GM12878 (cell line): ENCODE measurements around the gene POLR1F. TPM values are rescaled to one million over a fixed set of nuclear protein-coding genes. Genes with fewer than 3 reads are reported as not detected.

Experiments used
- ATF7 ChIP-seq: fragments of 450-650 bp; IDR thresholded peaks from 2 replicates; pipeline ENCODE4 v1.6.1; 2016; ENCODE audit warnings: low read depth, mild to moderate bottlenecking
- CBX5 ChIP-seq: sonication (generic); IDR thresholded peaks from 2 replicates; pipeline ENCODE4 v1.6.1; 2016; ENCODE audit warnings: low read depth, moderate library complexity, mild to moderate bottlenecking, inconsistent platforms
- CHD2 ChIP-seq: IDR thresholded peaks from 2 replicates; pipeline ENCODE4 v1.6.1; 2011; ENCODE audit warnings: low read depth, low read length, improper control_type of control experiment, borderline replicate concordance
- CREM ChIP-seq: IDR thresholded peaks from 2 replicates; pipeline ENCODE4 v1.6.1; 2014; ENCODE audit warnings: antibody characterized with exemption, low read depth
- DPF2 ChIP-seq: fragments of 450-650 bp; IDR thresholded peaks from 2 replicates; pipeline ENCODE4 v1.6.1; 2017; ENCODE audit warnings: mild to moderate bottlenecking
- ESRRA ChIP-seq: IDR thresholded peaks from 2 replicates; pipeline ENCODE4 v1.6.1; 2012; ENCODE audit warnings: mild to moderate bottlenecking, low read length, improper control_type of control experiment
- IKZF1 ChIP-seq: fragments of 450-650 bp; conservative IDR thresholded peaks from 2 replicates; pipeline ENCODE4 v1.6.1; 2017; ENCODE audit warnings: antibody characterized with exemption, mild to moderate bottlenecking
- JUNB ChIP-seq: IDR thresholded peaks from 2 replicates; pipeline ENCODE4 v1.6.1; 2016; ENCODE audit warnings: antibody characterized with exemption, mild to moderate bottlenecking
- MEF2A ChIP-seq: IDR thresholded peaks from 2 replicates; pipeline ENCODE4 v1.6.1; 2011; ENCODE audit warnings: low read depth, mild to moderate bottlenecking, low read length, moderate library complexity; ENCODE audit not compliant: insufficient read depth
- NFIC ChIP-seq: IDR thresholded peaks from 2 replicates; pipeline ENCODE4 v1.6.1; 2012; ENCODE audit warnings: low read depth, mild to moderate bottlenecking, inconsistent platforms, low read length, moderate library complexity
- NFYB ChIP-seq: IDR thresholded peaks from 2 replicates; pipeline ENCODE4 v1.6.1; 2011; ENCODE audit warnings: low read depth, mild to moderate bottlenecking, low read length, improper control_type of control experiment, moderate library complexity; ENCODE audit not compliant: insufficient read depth
- NR2C1 ChIP-seq: fragments of 450-650 bp; IDR thresholded peaks from 2 replicates; pipeline ENCODE4 v1.6.1; 2017; ENCODE audit warnings: antibody characterized with exemption, mild to moderate bottlenecking, moderate library complexity
- NR2F1 ChIP-seq: fragments of 450-650 bp; conservative IDR thresholded peaks from 2 replicates; pipeline ENCODE4 v1.6.1; 2017; ENCODE audit warnings: mild to moderate bottlenecking
- PAX5 ChIP-seq: IDR thresholded peaks from 2 replicates; pipeline ENCODE4 v1.6.1; 2011; ENCODE audit warnings: low read depth, low read length, borderline replicate concordance
- POLR2A ChIP-seq: IDR thresholded peaks from 2 replicates; pipeline ENCODE4 v1.6.1; 2011; ENCODE audit warnings: low read depth, mild to moderate bottlenecking, low read length
- RAD21 ChIP-seq: IDR thresholded peaks from 2 replicates; pipeline ENCODE4 v1.6.1; 2011; ENCODE audit warnings: mild to moderate bottlenecking, low read depth, low read length, moderate library complexity; ENCODE audit not compliant: insufficient read depth
- TARDBP ChIP-seq: IDR thresholded peaks from 2 replicates; pipeline ENCODE4 v1.6.1; 2016; ENCODE audit warnings: borderline replicate concordance
- TCF3 ChIP-seq: IDR thresholded peaks from 2 replicates; pipeline ENCODE4 v1.6.1; 2012; ENCODE audit warnings: low read depth, mild to moderate bottlenecking, low read length, borderline replicate concordance; ENCODE audit not compliant: insufficient read depth
- TCF7 ChIP-seq: IDR thresholded peaks from 2 replicates; pipeline ENCODE4 v1.6.1; 2014; ENCODE audit warnings: antibody characterized with exemption, borderline replicate concordance
- YY1 ChIP-seq: IDR thresholded peaks from 2 replicates; pipeline ENCODE4 v1.6.1; 2011; ENCODE audit warnings: low read depth, mild to moderate bottlenecking, low read length
- polyA plus RNA-seq, 11 experiments: library from polyadenylated mRNA; depleted of rRNA in 4 of 11; unstranded in 6 of 11; stranded (reverse) in 5 of 11; fragments of >200 nt; fragmentation: Nextera tagmentation in 4 of 11; fragmentation: Illumina TruSeq in 1 of 11; extraction: Ambion mirVana in 4 of 11; extraction: Trizol in 1 of 11; gene quantifications; 1 replicate in 1 of 11; 2 replicates in 10 of 11; pipeline versions ENCODE4 v1.2.1 to v1.2.3, GENCODE V29; 2011 to 2016; ENCODE audit warnings: inconsistent platforms in 2 of 11, missing spikeins in 2 of 11, low read depth in 1 of 11
- total RNA-seq, 4 experiments: library from RNA; depleted of rRNA in 3 of 4; stranded (reverse); fragments of >200 nt in 3 of 4; fragmentation: Illumina TruSeq in 1 of 4; extraction: Trizol in 1 of 4; gene quantifications; 2 replicates each; pipeline versions ENCODE4 v1.2.1 to v1.2.3, GENCODE V29; 2013 to 2021
- TF ChIP-seq, protein P1 (sequence below): fragments of 450-650 bp; formaldehyde crosslinking; IDR thresholded peaks from 2 replicates; pipeline ENCODE4 v1.4.0; 2020; ENCODE audit warnings: mild to moderate bottlenecking, moderate library complexity
- TF ChIP-seq, protein P2 (sequence below): IDR thresholded peaks from 2 replicates; pipeline ENCODE4 v1.6.1; 2011; ENCODE audit warnings: low read depth, low read length, improper control_type of control experiment, borderline replicate concordance
- TF ChIP-seq, protein P3 (sequence below): fragments of 450-650 bp; IDR thresholded peaks from 2 replicates; pipeline ENCODE4 v1.6.1; 2018; ENCODE audit warnings: borderline replicate concordance, mild to moderate bottlenecking; ENCODE audit not compliant: partially characterized antibody
- TF ChIP-seq, protein P4 (sequence below): fragments of 150-350 bp; IDR thresholded peaks from 2 replicates; pipeline ENCODE4 v1.6.1; 2014; ENCODE audit warnings: mild to moderate bottlenecking, low read depth, low read length

Gene POLR1F
- total and polyA plus RNA-seq, 10 of the 15 experiments (the other 5 are each of a cell fraction or from before 2014, with no cell fraction given): 16.9 to 129 (median 29.7) TPM

DNA sequence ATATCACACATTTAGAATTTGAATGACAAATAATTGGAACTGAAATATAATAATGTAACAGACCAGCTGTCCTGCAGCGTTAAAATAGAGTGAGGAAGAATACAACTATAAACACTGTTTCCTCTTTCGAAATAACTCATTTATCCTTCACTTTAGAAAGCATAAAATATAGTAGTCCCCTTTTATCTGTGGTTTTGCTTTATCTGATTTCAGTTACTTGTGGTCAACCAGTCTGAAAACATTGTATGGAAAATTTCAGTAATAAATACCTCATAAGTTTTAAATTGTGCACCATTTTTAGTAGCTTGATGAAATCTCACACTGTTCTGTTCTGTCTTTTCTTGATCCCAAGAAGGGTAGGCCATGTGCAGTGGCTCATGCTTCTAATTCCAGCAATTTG, 31.7 kb downstream of the POLR1F start (continued):
- TF ChIP-seq, protein P1, sequence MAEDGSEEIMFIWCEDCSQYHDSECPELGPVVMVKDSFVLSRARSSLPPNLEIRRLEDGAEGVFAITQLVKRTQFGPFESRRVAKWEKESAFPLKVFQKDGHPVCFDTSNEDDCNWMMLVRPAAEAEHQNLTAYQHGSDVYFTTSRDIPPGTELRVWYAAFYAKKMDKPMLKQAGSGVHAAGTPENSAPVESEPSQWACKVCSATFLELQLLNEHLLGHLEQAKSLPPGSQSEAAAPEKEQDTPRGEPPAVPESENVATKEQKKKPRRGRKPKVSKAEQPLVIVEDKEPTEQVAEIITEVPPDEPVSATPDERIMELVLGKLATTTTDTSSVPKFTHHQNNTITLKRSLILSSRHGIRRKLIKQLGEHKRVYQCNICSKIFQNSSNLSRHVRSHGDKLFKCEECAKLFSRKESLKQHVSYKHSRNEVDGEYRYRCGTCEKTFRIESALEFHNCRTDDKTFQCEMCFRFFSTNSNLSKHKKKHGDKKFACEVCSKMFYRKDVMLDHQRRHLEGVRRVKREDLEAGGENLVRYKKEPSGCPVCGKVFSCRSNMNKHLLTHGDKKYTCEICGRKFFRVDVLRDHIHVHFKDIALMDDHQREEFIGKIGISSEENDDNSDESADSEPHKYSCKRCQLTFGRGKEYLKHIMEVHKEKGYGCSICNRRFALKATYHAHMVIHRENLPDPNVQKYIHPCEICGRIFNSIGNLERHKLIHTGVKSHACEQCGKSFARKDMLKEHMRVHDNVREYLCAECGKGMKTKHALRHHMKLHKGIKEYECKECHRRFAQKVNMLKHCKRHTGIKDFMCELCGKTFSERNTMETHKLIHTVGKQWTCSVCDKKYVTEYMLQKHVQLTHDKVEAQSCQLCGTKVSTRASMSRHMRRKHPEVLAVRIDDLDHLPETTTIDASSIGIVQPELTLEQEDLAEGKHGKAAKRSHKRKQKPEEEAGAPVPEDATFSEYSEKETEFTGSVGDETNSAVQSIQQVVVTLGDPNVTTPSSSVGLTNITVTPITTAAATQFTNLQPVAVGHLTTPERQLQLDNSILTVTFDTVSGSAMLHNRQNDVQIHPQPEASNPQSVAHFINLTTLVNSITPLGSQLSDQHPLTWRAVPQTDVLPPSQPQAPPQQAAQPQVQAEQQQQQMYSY: no peak
- TF ChIP-seq IKZF1 (peak; percentile 35; the same call in 1 of the 2 replicates), ESRRA (no peak), NR2F1 (0 out of 2 replicates have a peak, but pooled peaks have one; percentile 21), TCF7 (no peak), RAD21 (no peak), POLR2A (no peak), TCF3 (no peak), CREM (no peak), YY1 (no peak), TARDBP (no peak), MEF2A (0 out of 2 replicates have a peak, but pooled peaks have one; percentile 7), ATF7 (0 out of 2 replicates have a peak, but pooled peaks have one; percentile 11), CBX5 (no peak), NFIC (peak; percentile 68; the same call in 1 of the 2 replicates), CHD2 (no peak), DPF2 (peak; percentile 40; the same call in 1 of the 2 replicates), NFYB (no peak), PAX5 (no peak), JUNB (peak; percentile 51; the same call in 1 of the 2 replicates), NR2C1 (no peak)
- TF ChIP-seq, protein P2, sequence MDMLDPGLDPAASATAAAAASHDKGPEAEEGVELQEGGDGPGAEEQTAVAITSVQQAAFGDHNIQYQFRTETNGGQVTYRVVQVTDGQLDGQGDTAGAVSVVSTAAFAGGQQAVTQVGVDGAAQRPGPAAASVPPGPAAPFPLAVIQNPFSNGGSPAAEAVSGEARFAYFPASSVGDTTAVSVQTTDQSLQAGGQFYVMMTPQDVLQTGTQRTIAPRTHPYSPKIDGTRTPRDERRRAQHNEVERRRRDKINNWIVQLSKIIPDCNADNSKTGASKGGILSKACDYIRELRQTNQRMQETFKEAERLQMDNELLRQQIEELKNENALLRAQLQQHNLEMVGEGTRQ: no peak
- TF ChIP-seq, protein P3, sequence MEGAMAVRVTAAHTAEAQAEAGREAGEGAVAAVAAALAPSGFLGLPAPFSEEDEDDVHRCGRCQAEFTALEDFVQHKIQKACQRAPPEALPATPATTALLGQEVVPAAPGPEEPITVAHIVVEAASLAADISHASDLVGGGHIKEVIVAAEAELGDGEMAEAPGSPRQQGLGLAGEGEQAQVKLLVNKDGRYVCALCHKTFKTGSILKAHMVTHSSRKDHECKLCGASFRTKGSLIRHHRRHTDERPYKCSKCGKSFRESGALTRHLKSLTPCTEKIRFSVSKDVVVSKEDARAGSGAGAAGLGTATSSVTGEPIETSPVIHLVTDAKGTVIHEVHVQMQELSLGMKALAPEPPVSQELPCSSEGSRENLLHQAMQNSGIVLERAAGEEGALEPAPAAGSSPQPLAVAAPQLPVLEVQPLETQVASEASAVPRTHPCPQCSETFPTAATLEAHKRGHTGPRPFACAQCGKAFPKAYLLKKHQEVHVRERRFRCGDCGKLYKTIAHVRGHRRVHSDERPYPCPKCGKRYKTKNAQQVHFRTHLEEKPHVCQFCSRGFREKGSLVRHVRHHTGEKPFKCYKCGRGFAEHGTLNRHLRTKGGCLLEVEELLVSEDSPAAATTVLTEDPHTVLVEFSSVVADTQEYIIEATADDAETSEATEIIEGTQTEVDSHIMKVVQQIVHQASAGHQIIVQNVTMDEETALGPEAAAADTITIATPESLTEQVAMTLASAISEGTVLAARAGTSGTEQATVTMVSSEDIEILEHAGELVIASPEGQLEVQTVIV: no peak
- TF ChIP-seq, protein P4, sequence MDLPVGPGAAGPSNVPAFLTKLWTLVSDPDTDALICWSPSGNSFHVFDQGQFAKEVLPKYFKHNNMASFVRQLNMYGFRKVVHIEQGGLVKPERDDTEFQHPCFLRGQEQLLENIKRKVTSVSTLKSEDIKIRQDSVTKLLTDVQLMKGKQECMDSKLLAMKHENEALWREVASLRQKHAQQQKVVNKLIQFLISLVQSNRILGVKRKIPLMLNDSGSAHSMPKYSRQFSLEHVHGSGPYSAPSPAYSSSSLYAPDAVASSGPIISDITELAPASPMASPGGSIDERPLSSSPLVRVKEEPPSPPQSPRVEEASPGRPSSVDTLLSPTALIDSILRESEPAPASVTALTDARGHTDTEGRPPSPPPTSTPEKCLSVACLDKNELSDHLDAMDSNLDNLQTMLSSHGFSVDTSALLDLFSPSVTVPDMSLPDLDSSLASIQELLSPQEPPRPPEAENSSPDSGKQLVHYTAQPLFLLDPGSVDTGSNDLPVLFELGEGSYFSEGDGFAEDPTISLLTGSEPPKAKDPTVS: no peak
